IPS-15b (cell line): ENCODE data around the gene LRRD1.
"Not testable (repeated sequence)": the region's sequence is repeated elsewhere in the genome, so short reads cannot be mapped to it uniquely, and the experiment has no call there.

Source experiments
- H3K27me3 ChIP-seq: one replicate; pipeline ENCODE4 v1.6.1; 2013; ENCODE audit warnings: low read length; ENCODE audit not compliant: control insufficient read depth, insufficient read depth
- H3K36me3 ChIP-seq: one replicate; pipeline ENCODE4 v1.6.1; 2013; ENCODE audit warnings: low read length; ENCODE audit not compliant: control insufficient read depth, insufficient read depth
- H3K4me1 ChIP-seq: one replicate; pipeline ENCODE4 v1.6.1; 2013; ENCODE audit warnings: mild to moderate bottlenecking, low read length; ENCODE audit not compliant: control insufficient read depth, insufficient read depth
- H3K4me3 ChIP-seq: one replicate; pipeline ENCODE4 v1.5.1; 2013; ENCODE audit warnings: low read depth, low read length
- H3K9ac ChIP-seq: one replicate; pipeline ENCODE4 v1.6.1; 2013; ENCODE audit warnings: low read depth, mild to moderate bottlenecking, low read length
- H3K9me3 ChIP-seq: one replicate; pipeline ENCODE4 v1.6.1; 2013; ENCODE audit warnings: mild to moderate bottlenecking, low read length; ENCODE audit not compliant: control insufficient read depth, insufficient read depth

Gene LRRD1

DNA sequence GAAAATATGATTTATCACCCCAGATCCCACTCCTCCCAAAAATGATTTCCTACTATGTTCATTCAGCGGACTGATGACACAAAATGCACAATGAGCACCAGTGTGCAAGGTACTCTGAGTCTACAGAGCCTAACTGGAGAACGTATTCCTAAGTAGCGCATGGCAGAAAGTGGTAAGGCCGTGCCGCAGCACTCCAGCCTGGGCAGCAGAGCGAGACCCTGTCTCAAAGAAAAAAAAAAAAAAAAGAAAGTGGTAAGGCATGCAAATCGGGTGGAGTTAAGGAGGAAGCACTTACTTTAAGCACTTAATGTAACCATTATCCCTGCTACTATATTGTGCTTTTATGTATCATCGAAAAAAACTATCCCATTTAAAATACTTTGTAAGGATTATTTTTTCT lies 70.1 kb downstream of the LRRD1 start:
- Histone ChIP-seq H3K9ac (no peak overlapping the region), H3K36me3 (no peaks in the 10 kb centered on the region), H3K27me3 (no peaks in the 10 kb centered on the region), H3K4me1 (no peaks in the 10 kb centered on the region), H3K9me3 (no peaks in the 10 kb centered on the region), H3K4me3 (no peak overlapping the region)

DNA sequence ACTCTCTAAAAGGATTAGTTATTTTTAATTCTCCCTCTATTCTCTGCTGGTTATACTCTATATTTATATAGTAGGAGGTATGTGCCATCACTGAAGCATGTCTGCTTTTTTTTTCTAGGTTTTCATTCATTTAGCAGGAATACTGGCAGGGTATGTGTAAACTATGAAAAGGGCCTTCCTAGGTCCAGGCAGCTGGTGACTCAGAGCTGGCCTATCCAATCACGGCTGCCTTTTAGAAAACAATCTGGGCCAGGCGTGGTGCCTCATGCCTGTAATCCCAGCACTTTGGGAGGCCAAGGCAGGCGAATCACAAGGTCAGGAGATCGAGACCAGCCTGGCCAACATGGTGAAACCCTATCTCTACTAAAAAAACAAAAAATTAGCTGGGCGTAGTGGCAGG lies 76.1 kb downstream of the LRRD1 start:
- H3K9ac ChIP-seq, H3K9me3 ChIP-seq, H3K4me1 ChIP-seq, H3K27me3 ChIP-seq, H3K36me3 ChIP-seq, H3K4me3 ChIP-seq: not testable (repeated sequence)

DNA sequence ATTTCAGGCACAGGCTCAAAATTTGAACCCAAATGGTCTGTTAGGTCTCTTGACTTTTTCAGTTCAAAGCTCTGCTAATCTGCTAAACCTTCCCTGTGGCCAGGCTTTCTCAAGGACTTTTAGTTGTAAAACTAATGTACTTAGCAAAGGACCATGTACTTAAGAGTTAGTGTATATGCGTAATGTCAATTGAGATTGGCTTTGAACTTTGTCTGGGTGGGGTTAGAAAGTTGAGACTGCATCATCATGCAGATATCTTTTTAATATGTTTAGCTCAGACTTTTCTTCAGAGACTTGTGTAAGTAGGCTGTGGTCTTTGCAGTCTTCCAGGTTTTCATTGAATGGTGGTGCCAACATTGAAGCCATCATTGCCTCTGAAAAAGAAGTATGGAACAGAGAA lies 78.4 kb downstream of the LRRD1 start:
- Histone ChIP-seq H3K4me1 (no peaks in the 10 kb centered on the region), H3K9ac (no peak overlapping the region), H3K27me3 (no peaks in the 10 kb centered on the region), H3K36me3 (peaks cover 4% of the 10 kb centered on the region), H3K9me3 (no peaks in the 10 kb centered on the region), H3K4me3 (no peak overlapping the region)

DNA sequence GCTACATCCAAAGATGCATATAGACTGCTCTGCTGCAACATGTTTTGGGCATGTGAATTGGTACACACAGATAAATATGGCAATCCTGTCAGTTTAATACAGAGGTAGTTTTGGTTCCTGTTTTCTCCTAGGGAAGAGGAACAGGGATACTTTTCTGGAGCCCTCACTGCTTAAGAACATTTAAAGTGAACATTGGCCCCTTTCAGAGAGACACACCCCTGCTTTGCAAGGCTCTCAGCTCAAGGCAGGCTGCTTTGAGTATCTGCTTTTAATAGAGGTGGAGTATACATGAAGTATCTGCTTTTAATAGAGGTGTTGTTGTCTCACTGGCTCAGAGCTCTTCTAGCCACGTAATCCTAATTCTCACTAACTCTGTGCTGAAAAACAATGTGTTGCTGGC lies 83.6 kb downstream of the LRRD1 start:
- no peaks in the 10 kb centered on the region for H3K27me3 ChIP-seq
- H3K9me3 ChIP-seq: no peaks in the 10 kb centered on the region
- H3K36me3 ChIP-seq: peaks cover 8% of the 10 kb centered on the region
- H3K4me3 ChIP-seq: no peak overlapping the region
- H3K4me1 ChIP-seq: peaks cover 2% of the 10 kb centered on the region
- no peak overlapping the region for H3K9ac ChIP-seq
